Stimulated activated CD4-positive, alpha-beta T cell treated with anti-CD3 and anti-CD28 coated beads, Interleukin-12 subunit alpha, Interleukin-12 subunit beta, amount 100 ng/mL, for 24 hours (primary cell): ENCODE results near the gene MOSMO.
"Not testable (repeated sequence)": the region's sequence is repeated elsewhere in the genome, so short reads cannot be mapped to it uniquely, and the experiment has no call there.

ENCODE experiments used
- DNase-seq, 2 experiments: peaks; one replicate each; pipeline ENCODE4 v3.0.0-alpha.2; 2020; ENCODE audit warnings: low read depth in 2 of 2

The MOSMO gene

DNA sequence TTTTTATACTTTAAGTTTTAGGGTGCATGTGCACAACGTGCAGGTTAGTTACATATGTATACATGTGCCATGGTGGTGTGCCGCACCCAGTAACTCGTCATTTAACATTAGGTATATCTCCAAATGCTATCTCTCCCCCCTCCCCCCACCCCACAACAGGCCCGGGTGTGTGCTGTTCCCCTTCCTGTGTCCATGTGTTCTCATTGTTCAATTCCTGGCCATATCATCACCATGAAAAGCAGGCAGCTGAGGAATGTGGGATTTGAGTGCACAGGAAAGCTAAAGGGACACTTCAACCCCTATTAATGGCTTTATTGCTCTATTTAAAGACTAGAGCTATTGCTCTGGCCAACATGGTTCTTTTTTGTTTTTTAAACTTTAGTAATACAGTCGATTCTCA, 38.0 kb downstream of the MOSMO start:
- not testable (repeated sequence) for DNase-seq

DNA sequence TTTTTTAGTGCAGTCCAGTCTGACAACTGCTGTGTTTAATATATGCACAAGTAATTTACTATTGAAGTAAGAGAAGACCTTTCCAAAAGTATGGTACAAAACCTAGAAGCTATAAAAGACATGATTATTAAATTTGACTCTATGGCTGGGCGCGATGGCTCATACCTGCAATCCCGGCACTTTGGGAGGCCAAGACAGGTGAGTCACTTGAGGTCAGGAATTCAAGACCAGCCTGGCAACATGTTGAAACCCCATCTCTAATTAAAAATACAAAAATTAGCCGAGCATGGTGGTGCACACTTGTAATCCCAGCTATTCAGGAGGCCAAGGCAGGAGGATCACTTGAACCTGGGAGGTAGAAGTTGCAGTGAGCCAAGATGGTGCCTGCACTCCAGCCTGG, 43.1 kb downstream of the MOSMO start:
- DNase-seq: no peak

GRCh38 chr16:22052980-22053379, 45.1 kb downstream of the MOSMO start:
- DNase-seq: no peak

DNA sequence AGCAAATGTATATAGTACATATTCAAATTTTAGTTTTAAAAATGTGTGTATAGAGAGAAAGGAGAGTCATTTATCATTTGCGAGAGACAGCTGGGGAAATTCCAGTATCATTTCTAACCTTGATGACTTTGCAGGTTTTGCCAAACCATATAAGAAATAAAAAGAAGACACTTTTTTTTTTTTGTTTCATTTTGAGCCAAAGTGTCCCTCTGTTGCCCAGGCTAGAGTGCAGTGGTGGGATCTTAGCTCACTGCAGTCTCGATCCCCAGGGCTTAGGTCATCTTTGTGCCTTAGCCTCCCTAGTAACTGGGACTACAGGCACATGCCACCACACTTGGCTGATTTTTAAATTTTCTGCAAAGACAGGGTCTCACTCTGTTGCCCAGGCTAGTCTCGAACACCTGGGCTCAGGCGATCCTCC, 46.0 kb downstream of the MOSMO start:
- DNase-seq: no peak

- DNase-seq: no peak
Measured at GRCh38 chr16:22054847-22055590, 47.1 kb downstream of the MOSMO start.

- DNase-seq: no peak
Measured at GRCh38 chr16:22055881-22056280, 48.0 kb downstream of the MOSMO start.

- no peak for DNase-seq
Measured at GRCh38 chr16:22063888-22064467, 56.1 kb downstream of the MOSMO start.

DNA sequence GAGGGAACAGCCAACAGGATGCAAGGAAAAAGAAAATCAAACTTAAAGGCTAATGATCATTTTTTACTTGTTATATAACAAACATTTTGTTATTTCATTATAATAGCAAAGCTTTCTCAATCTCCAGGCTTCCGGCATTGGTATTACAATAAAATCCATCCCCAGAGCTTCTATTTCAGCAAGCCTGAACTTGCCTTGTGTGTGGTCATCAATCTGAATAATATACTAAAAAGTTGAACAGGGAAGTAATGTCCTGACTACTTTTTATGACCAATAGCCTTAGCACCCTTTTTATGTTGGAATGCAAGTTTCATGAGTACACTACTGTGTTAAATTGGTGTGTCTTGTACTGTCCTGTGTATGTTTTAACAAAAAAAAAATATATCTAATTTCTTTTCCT, 57.3 kb downstream of the MOSMO start:
- DNase-seq: no peak

GRCh38 chr16:22070361-22071330, 62.7 kb downstream of the MOSMO start:
- DNase-seq: no peak

GRCh38 chr16:22071331-22071910, 63.5 kb downstream of the MOSMO start:
- no peak for DNase-seq

GRCh38 chr16:22073350-22073749, 65.4 kb downstream of the MOSMO start:
- no peak for DNase-seq

DNA sequence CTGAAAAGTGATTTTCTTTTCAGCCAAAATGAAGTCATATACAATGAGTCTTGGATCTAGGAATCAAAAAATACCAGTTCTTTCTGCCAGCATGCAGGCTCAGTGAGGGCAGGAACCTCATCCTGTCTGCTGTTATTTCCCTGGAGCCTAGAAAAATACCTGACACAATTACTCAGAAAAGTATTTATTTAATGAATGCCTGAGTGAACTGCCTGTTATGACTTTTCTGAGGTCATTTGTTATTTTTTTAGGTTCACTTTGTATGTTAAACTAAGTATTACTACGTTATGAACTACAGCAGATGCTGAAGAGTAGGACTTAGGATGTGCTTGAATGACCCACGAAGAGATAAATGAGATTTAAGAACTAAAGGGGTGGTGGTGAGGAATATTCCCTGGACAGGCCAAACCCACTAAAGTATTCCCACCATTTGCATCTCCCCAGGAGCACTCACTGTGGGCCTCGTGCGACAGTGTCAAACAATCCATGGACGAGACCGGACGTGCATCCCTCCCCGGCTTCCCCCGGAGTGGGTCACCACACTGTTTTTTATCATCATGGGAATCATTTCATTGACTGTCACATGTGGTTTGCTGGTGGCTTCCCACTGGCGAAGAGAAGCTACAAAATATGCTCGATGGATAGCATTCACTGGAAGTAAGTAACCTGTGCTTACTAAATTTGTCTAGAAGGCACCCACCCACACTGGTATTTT, 67.3 kb downstream of the MOSMO start:
- no peak for DNase-seq

- DNase-seq: no peak
Measured at GRCh38 chr16:22075776-22076175, 67.9 kb downstream of the MOSMO start.

- DNase-seq: peak; percentile 52 to 71
Measured at GRCh38 chr16:22077700-22078313, 69.9 kb downstream of the MOSMO start.

DNA sequence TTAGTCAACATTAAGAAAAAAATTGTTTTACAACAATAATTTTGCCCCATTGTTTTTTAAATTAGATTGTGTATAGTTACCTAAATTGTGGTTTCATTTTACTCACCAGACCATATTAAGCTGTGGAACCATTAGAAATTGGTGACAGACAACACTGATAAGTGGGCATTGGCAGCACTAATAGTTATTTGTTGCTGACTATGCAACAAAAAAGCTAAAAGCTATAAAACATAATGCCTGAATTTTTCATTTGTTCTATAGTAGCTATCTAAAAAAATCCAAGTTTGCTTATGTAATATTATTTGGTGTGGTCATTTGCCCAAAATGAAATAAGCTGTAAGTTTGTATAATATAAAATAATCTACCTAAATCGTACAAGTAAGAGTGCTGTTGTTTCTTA, 70.7 kb downstream of the MOSMO start:
- DNase-seq: no peak

DNA sequence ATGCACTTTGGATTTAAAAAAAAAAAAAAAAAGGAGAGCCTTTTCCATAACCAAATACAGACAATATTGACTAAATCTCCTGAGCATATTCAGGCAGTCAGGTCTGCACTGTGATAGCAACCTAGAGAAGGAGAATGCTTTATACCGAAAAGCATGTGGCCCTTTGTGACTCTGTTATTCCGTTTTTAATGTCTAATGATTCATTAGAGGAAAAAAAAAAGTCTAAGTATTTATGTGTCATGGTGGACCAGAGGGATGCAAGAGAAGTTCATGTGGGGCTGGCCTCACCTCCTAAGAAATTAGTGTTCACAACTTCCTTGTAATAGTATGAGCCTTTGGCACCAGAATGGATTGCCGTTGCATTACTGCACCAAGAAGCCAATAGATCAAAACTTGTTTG, 73.1 kb downstream of the MOSMO start:
- DNase-seq: no peak

GRCh38 chr16:22086440-22086839, 78.5 kb downstream of the MOSMO start:
- no peak for DNase-seq

GRCh38 chr16:22088642-22089041, 80.7 kb downstream of the MOSMO start:
- no peak for DNase-seq

DNA sequence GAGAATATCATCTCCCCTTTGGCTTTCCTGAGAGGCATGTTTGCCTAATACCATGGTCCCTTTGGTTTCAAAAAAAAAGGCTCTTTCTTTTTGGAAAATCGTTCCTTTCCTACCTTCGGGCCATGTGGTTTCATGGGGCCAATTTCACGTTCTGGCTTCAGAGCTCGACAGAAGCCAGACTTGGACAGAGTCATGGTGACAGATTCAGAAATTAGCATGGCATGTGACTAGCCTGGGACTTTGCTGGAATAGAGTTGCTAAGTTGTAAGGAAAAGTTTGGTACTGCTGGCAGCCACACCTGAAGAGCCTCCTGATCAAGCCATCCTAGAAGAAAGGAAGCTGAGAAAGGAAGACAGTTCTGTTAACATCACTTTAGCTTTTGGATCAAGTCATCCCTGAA, 82.0 kb downstream of the MOSMO start:
- DNase-seq: no peak

DNA sequence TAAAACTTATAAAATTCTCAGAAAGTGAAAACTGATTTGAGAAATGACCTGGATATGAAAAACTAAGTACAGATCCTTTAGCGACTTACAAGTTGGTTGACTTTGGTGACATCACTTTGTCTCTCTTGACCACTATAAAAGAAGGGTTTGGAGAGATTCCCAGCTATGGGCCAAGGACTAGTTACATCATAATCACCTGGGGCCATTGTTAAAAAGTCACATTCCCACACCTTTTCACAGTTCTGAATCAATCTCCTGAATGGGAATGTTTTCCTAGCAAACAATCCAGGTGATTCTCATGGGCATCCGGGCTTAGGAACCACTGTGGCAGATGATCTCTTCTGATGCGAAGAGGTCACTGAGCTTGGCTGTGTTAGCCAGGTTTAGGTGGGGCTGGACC, 83.8 kb downstream of the MOSMO start:
- no peak for DNase-seq
